NCI-H460 (cell line): ENCODE measurements around the gene CDKL4. TPM values are rescaled to one million over a fixed set of nuclear protein-coding genes. Genes with fewer than 3 reads are reported as not detected.

ENCODE experiments used
- small RNA-seq, 2 experiments: library from RNA; depleted of rRNA; stranded (forward); fragments of <200 nt; gene quantifications; one replicate each; pipeline ENCODE3, GENCODE V24; 2014
- total RNA-seq: library from RNA; depleted of rRNA; stranded (reverse); fragments of >200 nt; shearing (Covaris generic); gene quantifications from 2 replicates; pipeline ENCODE4 v1.2.3, GENCODE V29; 2014; rRNA removed

The CDKL4 gene
- total RNA-seq, 1 experiment from 2014 or later, result not detected

Small RNA genes within 50 kb of the gene (small RNA-seq; reads per million reads assigned to genes)
- gene RF00019 (0 reads per million in 2 experiments), gene RF00272 (0 reads per million in 2 experiments)

Other genes with a start within 250 kb of the CDKL4 start
- 19.0 and 21.2 TPM in 2 replicates for gene SOS1, start 122.9 kb downstream of the CDKL4 start, total RNA-seq
- gene MAP4K3, start 193.3 kb upstream of the CDKL4 start, total RNA-seq, result 24.9 and 30.5 TPM in 2 replicates